Suppressor macrophage (primary cell): ENCODE data around the gene POU2AF2.
"Not testable (repeated sequence)": the region's sequence is repeated elsewhere in the genome, so short reads cannot be mapped to it uniquely, and the experiment has no call there.

ENCODE experiments used
- DNase-seq, 4 experiments: peaks; one replicate each; pipeline ENCODE4 v3.0.0-alpha.2; 2020 to 2022

Gene POU2AF2

DNA sequence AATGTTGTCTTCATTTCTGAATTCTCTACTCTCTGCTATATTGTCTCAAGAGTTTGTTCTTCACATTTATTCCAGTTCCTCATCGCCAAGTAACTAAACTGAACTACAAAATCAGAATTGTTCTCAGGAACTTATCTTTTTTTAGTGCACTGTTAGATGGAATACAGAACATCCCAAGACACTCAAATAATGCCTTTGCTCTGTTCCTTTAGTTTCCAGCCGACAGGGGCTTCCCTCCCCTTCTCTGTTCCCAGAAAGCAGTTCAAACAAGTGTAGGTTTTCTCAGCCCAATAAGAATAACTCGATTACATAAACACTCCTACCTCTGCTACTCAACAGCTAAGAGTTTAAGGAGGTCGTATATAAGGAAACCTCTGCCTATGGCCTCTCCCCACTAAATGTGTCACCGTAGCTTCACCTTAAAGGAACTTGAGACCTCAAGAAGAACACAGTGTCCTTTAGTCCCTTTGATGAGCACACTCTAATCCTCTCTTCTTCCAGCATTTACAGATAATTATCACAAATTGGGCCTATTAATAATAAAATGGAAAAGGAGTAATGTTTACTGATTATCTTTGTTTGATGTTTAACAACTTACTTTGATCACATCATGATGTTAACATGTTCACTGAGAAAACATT is 59.8 kb downstream of the POU2AF2 start:
- no peak for DNase-seq

DNA sequence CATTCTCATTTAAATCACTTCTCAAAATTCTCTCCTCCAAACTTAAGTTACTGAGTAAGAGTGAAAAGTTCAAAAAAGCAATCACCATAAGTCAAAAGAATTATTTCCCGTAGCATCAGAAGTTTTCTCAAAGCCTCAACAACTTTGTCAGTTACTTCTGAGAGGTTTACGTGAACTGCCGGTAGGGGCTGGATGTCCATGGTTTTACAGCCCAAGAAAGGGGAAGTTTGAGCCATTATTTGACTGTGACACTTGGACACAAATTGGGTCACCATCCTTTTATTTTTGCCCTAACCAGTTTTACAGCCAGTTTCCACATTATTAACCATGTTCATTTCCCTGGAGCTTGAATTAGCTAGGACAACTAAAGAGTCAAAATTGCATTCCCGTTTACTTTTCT is 60.4 kb downstream of the POU2AF2 start:
- peak in 3 of 4 experiments; percentile 8 to 15 (median 12) for DNase-seq

- DNase-seq, result no peak
Measured at GRCh38 chr11:111306321-111306720, 60.8 kb downstream of the POU2AF2 start.

DNA sequence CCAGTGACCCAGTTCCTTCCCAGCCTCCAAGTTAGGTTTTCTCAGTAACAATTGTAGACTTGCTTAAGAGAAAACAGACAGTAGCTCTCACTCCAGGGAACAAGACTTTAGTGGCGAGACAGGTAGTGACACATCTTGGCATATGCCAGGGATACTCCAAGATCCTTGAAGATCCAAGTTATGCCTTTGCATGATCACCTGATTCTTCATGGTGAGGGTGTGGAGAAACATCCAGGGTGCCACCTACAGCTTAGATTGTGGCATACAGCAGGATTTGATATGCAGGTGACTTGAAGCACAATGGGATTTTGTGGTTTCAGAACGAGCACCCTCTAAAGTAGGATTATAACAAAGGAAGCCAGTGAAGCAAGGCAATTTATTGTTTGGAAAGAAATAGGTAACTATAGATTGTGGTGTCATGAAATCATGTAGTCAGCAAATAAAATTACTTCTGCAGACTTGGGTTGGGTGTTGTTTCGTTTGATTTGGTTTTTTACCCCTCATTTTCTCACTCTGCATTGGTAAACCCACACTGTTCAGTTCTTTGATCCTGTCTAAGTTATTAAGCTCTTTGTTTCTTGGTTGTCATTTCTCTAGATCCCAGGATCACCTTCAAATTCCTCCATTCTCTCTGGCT is 62.1 kb downstream of the POU2AF2 start:
- no peak for DNase-seq

DNA sequence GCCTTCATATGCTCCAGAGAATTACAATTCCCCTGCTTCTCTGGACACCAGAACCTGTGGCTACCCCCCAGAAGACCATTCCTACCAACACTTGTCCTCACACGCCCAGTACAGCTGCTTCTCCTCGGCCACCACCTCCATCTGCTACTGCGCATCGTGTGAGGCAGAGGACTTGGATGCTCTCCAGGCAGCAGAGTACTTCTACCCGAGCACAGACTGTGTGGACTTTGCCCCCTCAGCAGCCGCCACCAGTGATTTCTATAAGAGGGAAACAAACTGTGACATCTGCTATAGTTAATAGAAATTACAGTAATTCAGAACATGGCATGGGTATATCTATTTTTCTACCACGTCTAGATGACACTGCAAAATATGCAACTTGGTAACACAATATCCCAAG is 62.6 kb downstream of the POU2AF2 start:
- no peak for DNase-seq

- no peak for DNase-seq
Measured at GRCh38 chr11:111309215-111309915, 63.8 kb downstream of the POU2AF2 start.

DNA sequence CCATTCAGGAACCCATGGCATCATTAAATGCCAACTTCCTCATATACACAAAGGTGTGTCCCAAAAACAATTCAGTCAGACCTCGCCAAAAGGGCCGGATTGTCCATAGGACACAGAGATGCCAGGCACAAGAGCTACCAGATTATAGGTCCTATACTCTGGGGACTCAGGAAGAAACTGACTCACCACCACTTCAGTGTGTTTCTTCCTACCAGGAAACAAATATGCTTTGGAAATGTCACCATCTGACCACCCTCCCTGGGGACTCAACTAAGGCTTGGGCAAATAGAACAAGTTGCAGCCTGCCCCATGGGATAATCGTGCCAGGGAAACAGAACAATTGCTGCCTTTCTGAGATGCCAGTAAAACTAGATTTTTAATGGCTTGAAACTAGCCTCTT is 64.6 kb downstream of the POU2AF2 start:
- no peak for DNase-seq

DNA sequence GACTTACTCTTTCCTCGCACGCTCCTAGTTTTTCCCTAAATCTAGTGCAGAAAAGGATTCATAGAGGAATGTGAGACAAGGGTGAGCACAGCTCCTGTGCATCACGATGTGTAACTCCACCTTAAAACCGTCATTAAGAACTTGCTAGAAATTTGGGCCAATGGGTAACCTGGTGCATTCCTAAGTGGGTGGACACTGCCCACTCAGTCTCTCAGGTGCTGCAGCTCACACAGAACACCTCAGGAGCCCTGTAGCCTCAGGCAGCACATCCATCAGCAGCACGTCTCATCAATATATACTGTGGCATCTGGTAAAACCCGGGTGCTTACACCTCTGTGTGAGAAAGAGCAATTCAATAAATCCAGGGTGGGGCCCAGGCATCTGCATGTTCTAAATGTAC is 65.2 kb downstream of the POU2AF2 start:
- no peak for DNase-seq

GRCh38 chr11:111312076-111312475 is 66.6 kb downstream of the POU2AF2 start:
- DNase-seq, result no peak

GRCh38 chr11:111319296-111319695 is 73.8 kb downstream of the POU2AF2 start:
- no peak for DNase-seq

DNA sequence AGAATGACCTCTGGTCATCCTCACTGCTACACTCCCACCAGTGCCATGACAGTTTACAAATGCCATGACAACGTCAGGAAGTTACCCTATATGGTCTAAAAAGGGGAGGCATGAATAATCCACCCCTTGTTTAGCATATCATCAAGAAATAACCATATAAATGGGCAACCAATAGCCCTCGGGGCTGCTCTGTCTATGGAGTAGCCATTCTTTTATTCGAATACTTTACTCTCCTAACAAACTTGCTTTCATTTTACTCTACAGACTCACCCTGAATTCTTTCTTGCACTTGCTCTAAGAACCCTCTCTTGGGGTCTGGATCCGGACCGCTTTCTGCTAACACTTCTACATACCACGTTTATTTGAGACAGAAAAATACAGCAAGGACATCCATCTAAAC is 74.7 kb downstream of the POU2AF2 start:
- not testable (repeated sequence) for DNase-seq

GRCh38 chr11:111320728-111321568 is 75.4 kb downstream of the POU2AF2 start:
- no peak for DNase-seq

GRCh38 chr11:111322534-111322933 is 77.0 kb downstream of the POU2AF2 start:
- DNase-seq, result no peak

DNA sequence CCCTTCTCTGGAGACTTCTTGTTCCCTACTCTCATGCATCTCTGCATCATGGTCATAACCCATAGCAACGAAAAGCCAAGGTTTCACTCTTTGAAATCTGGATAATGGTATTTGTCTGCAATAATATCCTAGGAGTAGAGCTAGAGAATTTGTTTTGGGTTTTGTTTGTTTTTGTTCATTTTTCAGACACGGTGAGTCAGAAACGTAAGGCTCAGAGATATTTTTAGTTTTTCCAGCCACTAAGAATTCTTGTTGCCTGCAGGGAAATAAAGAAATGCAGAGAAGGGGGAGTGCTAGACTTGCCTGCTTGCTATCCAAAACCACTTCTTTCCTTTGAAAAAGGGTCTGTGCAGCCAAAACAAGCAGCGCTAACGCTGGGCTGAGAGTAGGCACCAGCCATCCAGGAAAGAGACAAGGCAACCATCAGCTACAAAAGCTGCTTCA is 78.8 kb downstream of the POU2AF2 start:
- DNase-seq, result no peak

DNA sequence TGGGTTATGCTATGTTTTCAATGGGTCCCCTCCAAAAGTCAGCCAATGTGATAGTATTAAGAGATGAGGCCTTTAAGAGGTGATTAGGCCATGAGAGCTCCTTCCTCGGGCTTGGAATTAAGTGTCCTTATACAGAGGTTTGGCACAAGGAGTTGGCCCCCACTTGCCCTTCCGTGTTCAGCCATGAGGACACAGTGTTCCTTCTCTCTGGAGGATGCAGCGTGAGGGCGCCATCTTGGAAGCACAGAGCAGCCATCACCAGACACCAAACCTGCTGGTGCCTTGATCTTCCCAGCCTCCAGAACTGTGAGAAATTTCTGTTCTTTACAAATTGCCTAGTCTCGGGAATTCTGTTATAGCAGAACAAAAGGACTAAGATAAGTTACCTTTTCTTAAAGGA is 79.7 kb downstream of the POU2AF2 start:
- DNase-seq, result no peak

GRCh38 chr11:111326824-111327223 is 81.3 kb downstream of the POU2AF2 start:
- DNase-seq, result no peak

DNA sequence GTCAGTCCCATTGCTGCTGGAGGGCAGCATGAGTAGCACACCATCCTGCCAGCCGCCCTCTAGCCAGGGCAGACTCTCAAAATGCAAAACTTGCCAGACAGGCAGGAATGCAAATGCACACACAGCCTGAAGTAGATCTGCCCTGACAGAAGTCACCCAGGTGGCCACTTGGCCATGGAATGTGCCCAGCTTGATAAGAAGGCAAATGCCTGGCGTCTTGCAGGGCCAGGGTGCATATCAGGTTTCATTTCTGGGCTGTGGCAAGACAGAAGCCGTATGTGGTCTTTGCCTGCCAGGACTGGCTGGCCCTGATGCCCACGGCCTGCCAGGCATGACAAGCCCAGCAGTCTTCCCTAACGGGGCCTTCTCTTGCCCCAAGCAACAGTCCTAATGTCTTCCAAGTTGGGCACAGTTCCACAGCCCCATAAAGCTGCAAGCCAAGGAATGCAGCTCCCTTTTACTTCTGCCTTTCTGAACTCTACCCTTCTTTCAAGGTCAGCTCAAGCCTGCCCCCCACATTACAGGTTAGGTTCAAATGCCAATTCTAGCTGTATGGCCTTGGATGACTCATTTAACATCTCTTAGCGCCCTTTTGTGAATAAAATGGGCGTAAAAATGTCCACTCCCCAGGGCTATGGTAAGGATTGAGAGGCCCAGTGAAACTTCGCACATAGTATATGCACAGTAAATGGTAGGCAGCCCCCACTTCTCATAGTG is 82.5 kb downstream of the POU2AF2 start:
- no peak for DNase-seq

DNA sequence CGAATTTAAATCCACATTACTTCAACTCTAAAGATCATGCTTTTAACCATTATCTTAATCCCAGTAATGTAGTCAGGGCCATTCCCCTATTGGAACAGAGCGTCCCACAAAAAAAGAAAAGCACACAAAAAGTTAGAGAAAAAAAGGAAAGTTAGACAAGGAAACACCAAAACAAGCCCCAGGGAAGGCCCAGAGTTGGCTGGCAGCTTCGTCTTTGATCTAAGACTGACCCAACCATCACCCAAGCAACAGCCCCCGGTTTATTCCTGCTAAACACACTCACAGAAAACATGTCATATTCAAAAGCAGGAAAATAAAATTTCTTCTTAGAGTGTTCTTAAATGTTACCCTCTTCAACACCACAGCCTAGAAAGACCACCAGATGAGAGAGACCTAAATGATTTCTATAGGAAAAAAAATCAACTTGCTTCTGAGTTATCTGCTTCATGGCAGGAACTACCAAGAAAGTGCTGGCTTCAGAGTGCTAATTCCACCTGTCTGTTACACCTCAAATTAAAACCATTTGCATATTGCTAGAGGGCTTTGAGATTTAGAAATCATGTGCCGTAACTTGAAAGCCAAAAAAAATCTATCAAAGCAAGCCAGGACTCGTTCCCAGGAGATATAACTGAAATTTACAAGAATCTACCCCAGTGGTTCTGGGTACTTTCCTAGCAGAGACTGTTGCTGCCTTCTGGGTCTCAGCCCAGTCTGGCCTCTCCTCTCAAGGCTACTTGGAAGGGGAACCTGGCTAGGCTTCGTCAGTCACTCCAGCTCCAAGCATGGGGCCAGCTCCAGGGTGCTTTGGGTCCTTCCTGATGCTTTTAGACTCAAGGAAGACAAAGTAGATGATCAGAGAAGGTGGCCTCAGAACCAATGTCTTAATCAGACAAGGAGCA is 84.0 kb downstream of the POU2AF2 start:
- no peak for DNase-seq

DNA sequence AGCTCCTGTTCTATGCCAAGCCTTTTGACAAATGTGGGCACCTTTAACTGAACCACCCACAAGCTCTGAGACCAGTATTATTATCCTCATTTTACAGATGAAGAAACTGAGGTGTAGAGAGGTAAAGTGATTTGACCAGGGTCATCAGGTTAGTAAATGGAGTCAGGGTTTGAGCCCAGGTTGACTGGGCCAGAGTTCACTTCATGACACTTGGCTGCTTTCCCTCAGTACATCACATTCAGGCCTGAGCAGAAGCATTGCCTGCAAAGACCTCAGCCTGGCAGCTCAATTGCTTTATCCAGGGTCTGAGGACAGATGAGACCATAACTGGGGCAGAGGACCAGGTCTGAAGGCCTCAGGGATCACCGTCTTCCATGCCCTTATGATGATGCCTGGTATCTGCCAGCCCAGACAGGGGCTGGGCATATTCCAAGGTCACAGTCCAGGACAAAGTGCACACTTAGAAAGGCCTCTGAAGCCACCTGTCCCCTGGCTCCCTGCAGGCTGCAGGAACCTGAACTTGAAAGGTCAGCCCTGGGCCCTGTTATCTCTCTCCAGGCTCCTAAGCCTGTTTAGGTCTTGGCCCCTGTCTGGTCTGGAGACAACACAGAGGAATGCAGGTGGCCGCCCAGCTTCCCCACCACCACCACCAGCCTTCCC is 84.8 kb downstream of the POU2AF2 start:
- no peak for DNase-seq

- no peak for DNase-seq
Measured at GRCh38 chr11:111331711-111332479, 86.4 kb downstream of the POU2AF2 start.
